Activated T-cell treated with anti-CD3 and anti-CD28 coated beads, Interleukin-2, amount 50 U/mL, for 24 hours (primary cell): ENCODE data around the gene LAMA5.
A peak's percentile ranks its signal among the peaks of the same experiment; 100 is the strongest.

Experiments used
- DNase-seq: peaks from one replicate; pipeline ENCODE4 v3.0.0-alpha.2; 2020
- H3K27ac Mint-ChIP-seq: 2 replicates; pipeline ENCODE4 v1.8.0; 2020; ENCODE audit warnings: mild to moderate bottlenecking, mixed read lengths
- H3K27me3 Mint-ChIP-seq: 2 replicates; pipeline ENCODE4 v1.8.0; 2020; ENCODE audit warnings: mixed read lengths
- H3K36me3 Mint-ChIP-seq: 2 replicates; pipeline ENCODE4 v1.8.0; 2020; ENCODE audit warnings: low read depth, mixed read lengths
- H3K4me1 Mint-ChIP-seq: 2 replicates; pipeline ENCODE4 v1.8.0; 2020; ENCODE audit warnings: low read depth, mixed read lengths
- H3K4me3 Mint-ChIP-seq: 2 replicates; pipeline ENCODE4 v1.8.0; 2020; ENCODE audit warnings: mild to moderate bottlenecking, moderate library complexity, mixed read lengths
- H3K9me3 Mint-ChIP-seq: 2 replicates; pipeline ENCODE4 v1.8.0; 2020; ENCODE audit warnings: mixed read lengths

LAMA5 gene

GRCh38 chr20:62408055-62408454 is 40.9 kb upstream of the LAMA5 start:
- H3K9me3 Mint-ChIP-seq, result no peaks in the 10 kb centered on the region
- H3K27me3 Mint-ChIP-seq, result no peaks in the 10 kb centered on the region
- H3K4me1 Mint-ChIP-seq, result peaks cover 34% of the 10 kb centered on the region
- no peak overlapping the region for H3K4me3 Mint-ChIP-seq
- H3K36me3 Mint-ChIP-seq, result peaks cover 2% of the 10 kb centered on the region
- DNase-seq, result no peak
- H3K27ac Mint-ChIP-seq, result peak overlapping the region; percentile 88

- peak within 1 kb of the TSS; percentile 88 for H3K27ac Mint-ChIP-seq
- H3K27me3 Mint-ChIP-seq, result no peaks in the 10 kb centered on the region
- H3K9me3 Mint-ChIP-seq, result no peaks in the 10 kb centered on the region
- peak; percentile 93 for DNase-seq
- peaks cover 5% of the 10 kb centered on the region for H3K36me3 Mint-ChIP-seq
- peaks cover 34% of the 10 kb centered on the region for H3K4me1 Mint-ChIP-seq
- H3K4me3 Mint-ChIP-seq, result peak within 1 kb of the TSS; percentile 80
Observed at GRCh38 chr20:62407221-62407992, 40.3 kb upstream of the LAMA5 start, which contains the start of gene CABLES2. CABLES2 (minus strand) TSS chr20:62407285; CDS start chr20:62407276, 9 bp downstream.

- H3K9me3 Mint-ChIP-seq, result no peaks in the 10 kb centered on the region
- H3K4me3 Mint-ChIP-seq, result peak overlapping the region; percentile 80
- peak overlapping the region; percentile 84 for H3K27ac Mint-ChIP-seq
- H3K4me1 Mint-ChIP-seq, result peaks cover 34% of the 10 kb centered on the region
- no peak for DNase-seq
- peaks cover 9% of the 10 kb centered on the region for H3K36me3 Mint-ChIP-seq
- H3K27me3 Mint-ChIP-seq, result no peaks in the 10 kb centered on the region
Observed at GRCh38 chr20:62406635-62407176, 39.6 kb upstream of the LAMA5 start.

DNA sequence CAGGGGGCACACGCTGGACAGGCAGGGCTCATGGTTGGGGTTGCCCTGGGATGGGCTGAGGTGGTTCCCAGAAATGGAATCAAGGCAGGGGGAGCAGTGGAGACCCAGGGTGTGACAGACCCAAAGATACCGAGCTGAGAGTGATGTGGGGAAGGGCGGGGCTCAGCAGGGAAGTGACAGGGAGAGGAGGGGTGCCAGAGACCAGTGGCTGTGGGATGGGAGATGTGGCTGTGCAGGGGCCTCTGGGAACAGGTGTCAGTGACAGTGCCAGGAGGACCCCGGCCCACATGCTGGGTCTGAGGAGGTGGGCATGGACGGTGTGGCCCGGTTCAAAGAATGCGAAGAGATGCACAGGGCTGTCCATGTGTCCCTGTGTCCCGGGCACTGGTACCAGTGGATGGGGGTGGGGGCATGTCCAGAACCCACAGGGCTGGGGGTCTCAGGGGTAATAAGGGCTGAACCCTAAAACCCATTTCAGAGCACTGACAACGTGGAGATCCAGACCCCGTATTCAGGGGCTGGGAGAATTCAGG is 38.9 kb upstream of the LAMA5 start:
- H3K4me1 Mint-ChIP-seq, result peaks cover 34% of the 10 kb centered on the region
- DNase-seq, result no peak
- peak overlapping the region; percentile 84 for H3K27ac Mint-ChIP-seq
- no peaks in the 10 kb centered on the region for H3K27me3 Mint-ChIP-seq
- peaks cover 13% of the 10 kb centered on the region for H3K36me3 Mint-ChIP-seq
- no peaks in the 10 kb centered on the region for H3K9me3 Mint-ChIP-seq
- H3K4me3 Mint-ChIP-seq, result peak overlapping the region; percentile 80

DNA sequence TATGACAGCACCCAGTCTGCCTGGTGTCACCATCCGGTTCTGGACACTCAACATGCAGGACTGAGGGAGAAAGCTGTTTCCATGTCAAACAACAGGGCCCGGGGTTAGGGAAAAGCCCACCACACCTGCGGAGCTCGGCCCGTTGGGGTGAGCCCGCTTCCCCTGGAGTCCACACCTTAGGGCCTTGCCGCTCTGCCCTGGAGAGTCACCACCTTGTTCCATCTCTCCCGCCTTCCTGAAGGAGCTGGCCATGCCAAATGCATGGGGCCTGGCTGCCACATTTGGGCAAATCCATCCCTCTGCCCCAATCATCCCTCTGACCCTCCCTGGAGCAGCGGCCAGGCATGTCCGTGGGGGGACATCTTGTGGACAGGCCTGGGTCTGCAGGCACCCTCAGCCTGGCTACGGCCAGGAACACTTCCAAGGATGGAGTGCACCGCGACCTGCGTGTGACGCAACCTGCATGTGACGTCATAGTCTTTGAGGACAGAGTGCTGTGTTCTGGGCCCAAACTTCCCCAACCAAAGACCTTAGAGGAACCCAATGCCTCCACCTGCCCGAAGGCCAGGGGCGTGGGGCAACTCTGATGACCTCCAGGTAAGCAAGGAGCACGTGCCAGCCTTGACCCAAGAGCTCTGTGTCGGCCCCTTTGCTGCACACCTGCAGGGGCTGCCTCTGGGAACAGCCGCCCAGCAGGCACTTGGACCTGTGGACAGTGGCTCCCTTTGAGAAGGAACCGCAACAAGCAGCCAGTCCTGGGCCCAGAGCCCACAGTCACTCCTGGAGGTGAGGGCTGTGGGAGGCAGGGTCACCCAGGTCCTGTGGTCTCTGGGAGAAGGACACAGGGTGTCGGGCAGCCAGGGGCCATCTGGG is 38.2 kb upstream of the LAMA5 start:
- H3K4me1 Mint-ChIP-seq, result peaks cover 34% of the 10 kb centered on the region
- peak overlapping the region; percentile 84 for H3K27ac Mint-ChIP-seq
- H3K36me3 Mint-ChIP-seq, result peaks cover 18% of the 10 kb centered on the region
- H3K9me3 Mint-ChIP-seq, result no peaks in the 10 kb centered on the region
- peak overlapping the region; percentile 80 for H3K4me3 Mint-ChIP-seq
- no peak for DNase-seq
- H3K27me3 Mint-ChIP-seq, result no peaks in the 10 kb centered on the region

DNA sequence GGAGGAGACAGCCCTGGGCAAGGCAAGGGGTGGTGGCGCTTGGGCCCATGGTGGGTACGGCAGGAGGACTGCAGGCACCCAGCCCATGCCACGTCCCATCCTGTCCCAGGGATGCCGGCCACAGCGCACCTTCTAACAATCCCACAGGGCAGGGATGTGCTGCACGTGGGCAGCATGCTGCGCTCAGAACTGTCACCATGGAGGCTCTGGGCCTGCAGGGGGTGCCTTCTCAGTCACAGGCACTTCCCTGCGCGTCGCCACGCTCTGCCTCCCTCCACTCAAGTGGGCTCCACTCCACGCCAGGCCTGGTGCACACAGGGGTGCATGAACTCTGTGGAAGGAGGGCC is 37.6 kb upstream of the LAMA5 start:
- peaks cover 28% of the 10 kb centered on the region for H3K4me1 Mint-ChIP-seq
- no peak overlapping the region for H3K27ac Mint-ChIP-seq
- H3K27me3 Mint-ChIP-seq, result no peaks in the 10 kb centered on the region
- peaks cover 19% of the 10 kb centered on the region for H3K36me3 Mint-ChIP-seq
- H3K4me3 Mint-ChIP-seq, result no peak overlapping the region
- no peaks in the 10 kb centered on the region for H3K9me3 Mint-ChIP-seq
- DNase-seq, result no peak

GRCh38 chr20:62404112-62404665 is 37.1 kb upstream of the LAMA5 start:
- Mint-ChIP-seq H3K4me1 (peaks cover 26% of the 10 kb centered on the region), H3K4me3 (no peak overlapping the region), H3K27ac (peak overlapping the region; percentile 57), H3K36me3 (peaks cover 20% of the 10 kb centered on the region), H3K27me3 (no peaks in the 10 kb centered on the region), H3K9me3 (no peaks in the 10 kb centered on the region)
- DNase-seq, result no peak

- Mint-ChIP-seq H3K4me1 (peaks cover 26% of the 10 kb centered on the region), H3K27ac (no peak overlapping the region), H3K36me3 (peaks cover 20% of the 10 kb centered on the region), H3K27me3 (no peaks in the 10 kb centered on the region), H3K9me3 (no peaks in the 10 kb centered on the region), H3K4me3 (no peak overlapping the region)
- no peak for DNase-seq
Observed at GRCh38 chr20:62403331-62403730, 36.2 kb upstream of the LAMA5 start.

DNA sequence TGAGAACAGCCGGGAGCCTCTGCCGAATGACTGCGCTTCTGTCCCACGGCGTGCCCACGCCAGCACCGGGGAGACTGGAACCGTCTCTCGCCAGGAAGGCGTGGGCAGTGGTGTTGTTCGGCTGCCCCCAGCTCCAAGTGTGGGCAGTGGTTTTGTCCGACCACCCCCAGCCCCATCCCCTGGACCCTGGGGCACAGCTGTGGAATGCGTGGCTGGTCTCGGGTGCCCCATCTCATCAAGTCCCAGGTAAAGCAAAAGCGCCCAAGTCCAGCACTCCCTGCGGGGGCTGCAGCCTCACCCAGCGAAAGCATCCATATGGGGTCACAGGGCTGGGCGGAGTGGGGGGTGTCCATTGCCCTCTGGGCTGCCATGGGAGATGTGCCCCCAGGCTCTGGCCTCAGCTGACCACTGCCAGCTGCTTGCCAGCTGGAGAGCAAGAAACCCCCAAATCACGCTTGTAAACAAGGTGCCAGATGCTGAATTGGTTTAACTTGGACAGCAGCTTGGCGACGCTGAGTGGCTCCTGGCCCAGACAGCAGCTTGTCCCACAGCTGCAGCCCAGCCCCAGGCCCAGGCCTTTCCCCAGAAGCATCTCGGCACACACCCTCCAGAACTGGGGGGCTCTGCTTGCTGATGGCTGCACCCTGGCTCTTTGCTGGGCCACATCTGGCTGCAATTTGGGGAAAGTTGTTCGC is 35.5 kb upstream of the LAMA5 start:
- H3K9me3 Mint-ChIP-seq, result no peaks in the 10 kb centered on the region
- peaks cover 20% of the 10 kb centered on the region for H3K36me3 Mint-ChIP-seq
- H3K4me1 Mint-ChIP-seq, result peaks cover 21% of the 10 kb centered on the region
- H3K4me3 Mint-ChIP-seq, result no peak overlapping the region
- no peaks in the 10 kb centered on the region for H3K27me3 Mint-ChIP-seq
- no peak overlapping the region for H3K27ac Mint-ChIP-seq
- DNase-seq, result no peak

DNA sequence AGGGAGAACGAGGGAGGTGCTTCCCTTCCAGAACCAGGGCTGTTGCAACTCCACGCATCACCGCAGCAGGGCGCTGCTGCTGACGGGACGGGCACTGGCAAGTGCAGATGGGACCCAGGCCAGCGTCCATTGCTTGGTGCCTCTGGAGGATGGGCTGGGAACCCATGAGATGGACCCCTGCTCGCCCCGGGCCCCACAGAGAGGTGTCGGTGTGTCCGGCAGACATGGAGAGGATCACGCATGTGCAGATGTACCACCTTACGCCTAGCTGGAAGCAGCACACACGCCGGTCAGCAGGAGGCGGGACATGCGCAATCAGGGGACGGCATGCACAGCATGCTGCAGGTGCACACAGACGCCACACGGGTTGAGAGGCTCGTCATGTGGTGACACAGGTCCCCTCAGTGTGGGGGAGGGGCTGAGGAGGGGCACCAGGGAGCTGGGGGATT is 34.2 kb upstream of the LAMA5 start:
- Mint-ChIP-seq H3K9me3 (no peaks in the 10 kb centered on the region), H3K4me3 (no peak overlapping the region), H3K36me3 (peaks cover 24% of the 10 kb centered on the region), H3K27me3 (no peaks in the 10 kb centered on the region), H3K27ac (no peak overlapping the region), H3K4me1 (peaks cover 19% of the 10 kb centered on the region)
- DNase-seq, result no peak

DNA sequence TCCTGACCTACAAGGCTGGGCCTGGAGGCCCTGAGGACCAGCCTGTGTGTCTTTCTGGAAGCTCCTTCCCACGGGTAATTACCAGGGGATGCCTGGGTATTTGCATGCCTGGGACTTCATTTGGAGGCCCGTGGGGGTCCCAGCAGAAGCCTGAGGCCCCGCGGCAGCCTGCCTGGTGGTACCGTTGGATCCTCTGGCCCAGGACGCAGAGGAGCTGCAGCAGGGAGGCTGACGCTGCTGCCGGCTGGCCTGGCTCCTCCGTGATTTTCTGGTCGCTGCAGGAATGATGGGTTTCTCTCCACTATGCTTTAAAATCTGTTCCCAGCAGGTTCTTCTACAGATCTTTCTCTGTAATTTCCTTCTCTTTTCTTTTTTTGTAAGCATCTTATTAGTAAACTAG is 33.4 kb upstream of the LAMA5 start:
- Mint-ChIP-seq H3K9me3 (no peaks in the 10 kb centered on the region), H3K27me3 (no peaks in the 10 kb centered on the region), H3K36me3 (peaks cover 26% of the 10 kb centered on the region), H3K27ac (no peak overlapping the region), H3K4me3 (no peak overlapping the region), H3K4me1 (peaks cover 12% of the 10 kb centered on the region)
- DNase-seq, result no peak

- no peak overlapping the region for H3K4me3 Mint-ChIP-seq
- H3K4me1 Mint-ChIP-seq, result peaks cover 7% of the 10 kb centered on the region
Observed at GRCh38 chr20:62400021-62400420, 32.9 kb upstream of the LAMA5 start.

DNA sequence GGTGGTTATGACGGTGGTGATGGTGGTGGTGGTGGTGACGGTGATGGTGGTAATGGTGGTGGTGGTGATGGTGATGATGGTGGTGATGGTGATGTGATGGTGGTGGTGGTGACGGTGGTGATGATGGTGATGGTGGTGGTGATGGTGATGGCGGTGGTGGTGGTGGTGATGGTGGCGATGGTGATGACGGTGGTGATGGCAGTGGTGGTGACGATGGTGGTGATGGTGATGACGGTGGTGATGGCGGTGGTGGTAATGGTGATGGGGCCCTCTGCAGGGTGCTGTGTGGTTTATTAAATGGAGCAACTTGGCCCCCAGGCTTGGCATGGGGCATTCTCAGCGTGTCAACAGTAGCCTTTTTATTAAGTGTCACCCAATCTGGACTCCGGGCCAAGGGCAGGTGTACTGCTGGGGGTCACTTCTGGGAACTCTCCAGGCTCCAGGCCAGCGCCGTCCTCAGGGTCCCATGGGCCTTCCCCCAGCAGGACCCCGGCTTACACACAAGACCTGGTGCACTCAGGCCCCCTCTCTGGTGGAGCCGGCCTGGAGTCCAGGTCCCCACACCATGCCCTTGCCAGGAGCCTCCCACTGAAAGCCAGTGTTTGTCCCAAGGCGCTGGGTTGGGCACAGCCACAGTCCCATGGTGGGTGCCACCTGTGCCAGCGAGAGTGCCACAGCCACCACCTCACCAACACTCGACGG is 31.2 kb upstream of the LAMA5 start:
- Mint-ChIP-seq H3K27me3 (no peaks in the 10 kb centered on the region), H3K9me3 (no peaks in the 10 kb centered on the region), H3K36me3 (peaks cover 43% of the 10 kb centered on the region), H3K4me1 (no peaks in the 10 kb centered on the region), H3K4me3 (no peak overlapping the region), H3K27ac (no peak overlapping the region)
- DNase-seq, result no peak

More at GRCh38 chr20:62400021-62400420, 32.9 kb upstream of the LAMA5 start:
- DNase-seq, result no peak
- Mint-ChIP-seq H3K36me3 (peaks cover 28% of the 10 kb centered on the region), H3K9me3 (no peaks in the 10 kb centered on the region), H3K27ac (no peak overlapping the region), H3K27me3 (no peaks in the 10 kb centered on the region)
